ENCODE measurements around the gene PARL. TPM values are rescaled to one million over a fixed set of nuclear protein-coding genes. Genes with fewer than 3 reads are reported as not detected.

Gene PARL
- total RNA-seq, 1 donor from 2014 or later, result 70.5 TPM

DNA sequence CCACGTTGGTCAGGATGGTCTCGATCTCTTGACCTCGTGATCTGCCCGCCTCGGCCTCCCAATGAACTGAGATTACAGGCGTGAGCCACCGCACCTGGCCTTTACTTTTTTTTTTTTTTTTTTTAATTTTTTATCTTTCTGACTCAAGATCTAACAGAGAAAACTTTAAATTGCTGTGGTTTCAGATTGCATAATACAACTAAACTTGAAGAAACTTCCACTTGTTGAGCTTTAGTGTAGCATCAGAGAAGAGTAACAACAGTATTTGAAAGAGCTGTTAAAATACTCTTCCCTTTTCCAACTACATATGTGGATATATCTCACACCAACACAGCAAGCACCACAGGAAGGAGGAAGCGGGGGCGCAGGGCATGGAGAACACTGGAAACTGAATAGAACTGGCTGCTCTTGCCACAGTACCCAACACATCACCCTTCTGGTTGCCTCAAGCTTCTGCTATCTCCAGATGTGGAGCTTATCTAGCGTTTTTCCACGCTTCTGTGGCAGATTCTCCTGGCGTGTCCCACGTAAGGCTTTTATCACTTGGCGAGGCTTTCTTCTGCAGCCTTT is 104.7 kb downstream of the PARL start:
- Mint-ChIP-seq H3K4me3 (no peak overlapping the region), H3K36me3 (peaks cover 48% of the 10 kb centered on the region)

More for the DNA sequence above, 104.7 kb downstream of the PARL start:
- H3K27me3 ChIP-seq, result no peaks in the 10 kb centered on the region
- no peaks in the 10 kb centered on the region for H3K9me3 ChIP-seq (ENCODE audit: low read depth)
- H3K27ac ChIP-seq, result no peak overlapping the region
- peaks cover 14% of the 10 kb centered on the region for H3K36me3 ChIP-seq
- no peak overlapping the region for H3K4me3 ChIP-seq
- Mint-ChIP-seq H3K27me3 (ENCODE audit: insufficient read depth, low read depth) (no peaks in the 10 kb centered on the region), H3K4me1 (no peaks in the 10 kb centered on the region), H3K9me3 (no peaks in the 10 kb centered on the region), H3K27ac (no peak overlapping the region)
- H3F3A ChIP-seq (ENCODE audit: low read depth), result no peaks in the 10 kb centered on the region
- peaks cover 13% of the 10 kb centered on the region for H3K79me2 ChIP-seq (ENCODE audit: low read depth)
- H3K4me1 ChIP-seq, result no peaks in the 10 kb centered on the region
- no peak for DNase-seq (ENCODE audit: low spot score)
- TF ChIP-seq EZH2 (IDR thresholded peaks at IDR 0.05) (no peak), EZH2phosphoT487 (IDR thresholded peaks at IDR 0.05) (no peak)
- TF ChIP-seq, protein P1, sequence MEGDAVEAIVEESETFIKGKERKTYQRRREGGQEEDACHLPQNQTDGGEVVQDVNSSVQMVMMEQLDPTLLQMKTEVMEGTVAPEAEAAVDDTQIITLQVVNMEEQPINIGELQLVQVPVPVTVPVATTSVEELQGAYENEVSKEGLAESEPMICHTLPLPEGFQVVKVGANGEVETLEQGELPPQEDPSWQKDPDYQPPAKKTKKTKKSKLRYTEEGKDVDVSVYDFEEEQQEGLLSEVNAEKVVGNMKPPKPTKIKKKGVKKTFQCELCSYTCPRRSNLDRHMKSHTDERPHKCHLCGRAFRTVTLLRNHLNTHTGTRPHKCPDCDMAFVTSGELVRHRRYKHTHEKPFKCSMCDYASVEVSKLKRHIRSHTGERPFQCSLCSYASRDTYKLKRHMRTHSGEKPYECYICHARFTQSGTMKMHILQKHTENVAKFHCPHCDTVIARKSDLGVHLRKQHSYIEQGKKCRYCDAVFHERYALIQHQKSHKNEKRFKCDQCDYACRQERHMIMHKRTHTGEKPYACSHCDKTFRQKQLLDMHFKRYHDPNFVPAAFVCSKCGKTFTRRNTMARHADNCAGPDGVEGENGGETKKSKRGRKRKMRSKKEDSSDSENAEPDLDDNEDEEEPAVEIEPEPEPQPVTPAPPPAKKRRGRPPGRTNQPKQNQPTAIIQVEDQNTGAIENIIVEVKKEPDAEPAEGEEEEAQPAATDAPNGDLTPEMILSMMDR (IDR thresholded peaks at IDR 0.05), result no peak
- H3K9ac ChIP-seq, result no peak overlapping the region
- no peak overlapping the region for H2AFZ ChIP-seq (replicated peaks)
- H3K4me2 ChIP-seq, result no peak overlapping the region
- H4K20me1 ChIP-seq (ENCODE audit: low read depth), result peaks cover 5% of the 10 kb centered on the region

MicroRNAs encoded within 50 kb of the gene (microRNA counts, 767-probe panel; counts per million panel counts)
- microRNA hsa-miR-4448, result 460 counts per million, percentile 90 among the panel's probes with 10 or more counts

Small RNA genes within 50 kb of the gene (microRNA-seq; reads per million reads assigned to microRNA genes)
- gene MIR4448, result not detected

Small RNA genes within 50 kb of the gene (small RNA-seq; reads per million reads assigned to genes)
- gene MIR4448, result not detected

Other genes starting within 250 kb of the PARL start
- gene KLHL24, start 249.3 kb downstream of the PARL start, total RNA-seq (ENCODE audit: low replicate concordance), result 75.9 and 97.2 TPM in 2 replicates
- gene YEATS2, start 187.1 kb downstream of the PARL start, total RNA-seq (ENCODE audit: low replicate concordance), result 72.1 and 75.3 TPM in 2 replicates
- gene MAP6D1, start 59.3 kb downstream of the PARL start, total RNA-seq (ENCODE audit: low replicate concordance), result 3.5 and 12.4 TPM in 2 replicates
- gene ABCC5, start 133.0 kb upstream of the PARL start, total RNA-seq (ENCODE audit: low replicate concordance), result 34.0 and 38.7 TPM in 2 replicates
- gene HTR3D, start 146.9 kb upstream of the PARL start, total RNA-seq (ENCODE audit: low replicate concordance), result not detected in 2 replicates
- not detected in 2 replicates for gene HTR3C, start 168.2 kb upstream of the PARL start, total RNA-seq (ENCODE audit: low replicate concordance)
- gene HTR3E, start 212.2 kb upstream of the PARL start, total RNA-seq (ENCODE audit: low replicate concordance), result not detected in 2 replicates

Measured in neural progenitor cell (in vitro differentiated cells).